Measurements from ENCODE around the gene SETD6.

The SETD6 gene

DNA sequence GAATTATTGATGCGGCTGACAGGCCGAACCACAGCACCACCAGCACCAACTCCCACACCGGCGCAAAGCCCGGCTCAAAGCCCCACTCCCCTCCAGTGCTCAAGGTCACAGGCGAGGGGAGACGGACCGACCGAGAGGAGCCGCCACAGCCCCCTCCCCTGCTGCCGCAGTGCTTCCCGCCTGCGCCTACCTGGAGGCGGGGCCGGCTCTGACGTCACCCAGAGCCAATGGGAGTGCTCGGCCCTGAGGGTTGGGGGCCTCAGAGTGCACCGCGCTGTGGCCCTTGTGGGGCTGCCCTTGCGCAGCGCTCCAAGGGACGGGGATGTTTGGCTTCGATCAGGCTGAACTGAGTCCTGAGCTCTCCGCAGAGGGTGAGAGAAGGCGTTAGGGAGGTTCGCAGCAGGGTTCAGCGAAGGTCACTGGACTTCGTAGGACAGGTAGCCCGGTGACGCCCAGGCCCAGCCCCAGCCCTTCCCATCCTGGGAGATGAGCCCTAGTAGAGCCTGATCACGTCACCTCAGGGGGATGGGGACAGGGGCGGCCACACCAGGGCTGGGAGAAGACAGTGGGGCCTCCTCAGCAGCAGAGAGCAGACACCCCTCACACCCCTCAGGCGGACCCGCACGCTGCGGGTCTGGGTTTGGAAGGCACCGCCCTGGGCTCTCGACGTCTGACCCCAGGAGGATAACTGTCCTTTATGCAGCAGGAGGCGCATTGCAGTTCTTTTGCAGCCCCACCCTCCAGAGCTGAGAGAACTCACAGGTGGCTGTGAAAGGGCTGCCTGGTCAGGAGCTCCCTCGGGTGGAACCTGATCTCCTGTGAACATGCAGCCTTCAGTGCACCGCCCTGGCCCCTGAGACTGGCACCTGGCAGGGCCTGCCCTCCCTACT is 13.8 kb upstream of the SETD6 start:
- DNase-seq (ENCODE audit: low spot score), result no peak
- ChIA-PET CTCF (interaction anchor here (1.0 to 1.1 kb wide), 2 partner anchors 14 kb away, joined by 3 to 4 read pairs; no protein-coding TSS in a partner anchor), POLR2A (ENCODE audit: low non-redundant PET) (no interaction called here)
- H3K27ac ChIP-seq, result no peak overlapping the region
- TF ChIP-seq, protein P1, sequence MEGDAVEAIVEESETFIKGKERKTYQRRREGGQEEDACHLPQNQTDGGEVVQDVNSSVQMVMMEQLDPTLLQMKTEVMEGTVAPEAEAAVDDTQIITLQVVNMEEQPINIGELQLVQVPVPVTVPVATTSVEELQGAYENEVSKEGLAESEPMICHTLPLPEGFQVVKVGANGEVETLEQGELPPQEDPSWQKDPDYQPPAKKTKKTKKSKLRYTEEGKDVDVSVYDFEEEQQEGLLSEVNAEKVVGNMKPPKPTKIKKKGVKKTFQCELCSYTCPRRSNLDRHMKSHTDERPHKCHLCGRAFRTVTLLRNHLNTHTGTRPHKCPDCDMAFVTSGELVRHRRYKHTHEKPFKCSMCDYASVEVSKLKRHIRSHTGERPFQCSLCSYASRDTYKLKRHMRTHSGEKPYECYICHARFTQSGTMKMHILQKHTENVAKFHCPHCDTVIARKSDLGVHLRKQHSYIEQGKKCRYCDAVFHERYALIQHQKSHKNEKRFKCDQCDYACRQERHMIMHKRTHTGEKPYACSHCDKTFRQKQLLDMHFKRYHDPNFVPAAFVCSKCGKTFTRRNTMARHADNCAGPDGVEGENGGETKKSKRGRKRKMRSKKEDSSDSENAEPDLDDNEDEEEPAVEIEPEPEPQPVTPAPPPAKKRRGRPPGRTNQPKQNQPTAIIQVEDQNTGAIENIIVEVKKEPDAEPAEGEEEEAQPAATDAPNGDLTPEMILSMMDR (conservative IDR thresholded peaks at IDR 0.05; ENCODE audit: low read depth), result no peak

DNA sequence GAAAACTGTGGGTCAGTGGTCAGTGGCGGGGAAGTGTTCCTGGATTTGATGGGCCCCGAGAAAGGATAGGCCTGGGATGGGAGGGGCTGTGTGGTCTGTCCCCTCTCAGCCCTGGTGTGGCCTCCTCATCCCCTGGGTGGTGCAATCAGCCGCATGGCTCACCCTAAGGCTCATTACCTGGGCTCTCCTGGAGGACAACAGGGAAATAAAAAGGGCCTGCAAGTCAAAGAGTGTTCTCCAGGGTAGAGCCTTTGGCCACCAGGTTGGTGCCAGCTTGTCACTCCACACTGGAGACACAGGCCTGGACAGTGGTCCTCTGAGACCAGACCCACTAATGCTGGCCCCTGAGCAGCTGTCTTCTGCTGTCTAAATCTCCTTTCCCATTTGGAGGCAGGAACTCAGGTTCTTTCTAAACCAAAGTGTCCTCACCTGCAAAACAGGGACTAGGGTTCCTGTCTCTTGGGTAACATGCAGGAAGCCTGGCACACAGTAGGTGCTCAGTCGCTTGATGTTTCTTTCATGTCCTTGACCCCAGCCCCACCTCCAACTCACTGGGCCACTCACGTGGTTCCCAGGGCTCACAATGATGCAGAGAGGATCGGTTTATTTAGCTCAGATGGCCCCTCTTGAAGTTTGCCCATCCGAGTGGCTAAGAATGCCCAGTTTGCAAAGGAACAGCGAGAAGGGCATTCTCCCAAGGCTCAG is 12.9 kb upstream of the SETD6 start:
- no peak overlapping the region for H3K27ac ChIP-seq
- POLR2A ChIA-PET (ENCODE audit: low non-redundant PET), result no interaction called here
- TF ChIP-seq, protein P1 (conservative IDR thresholded peaks at IDR 0.05; ENCODE audit: low read depth), result no peak
- DNase-seq (ENCODE audit: low spot score), result no peak
- CTCF ChIA-PET, result interaction anchor here (1.0 kb wide), 1 partner anchor 15 kb away, joined by 3 read pairs; no protein-coding TSS in a partner anchor

DNA sequence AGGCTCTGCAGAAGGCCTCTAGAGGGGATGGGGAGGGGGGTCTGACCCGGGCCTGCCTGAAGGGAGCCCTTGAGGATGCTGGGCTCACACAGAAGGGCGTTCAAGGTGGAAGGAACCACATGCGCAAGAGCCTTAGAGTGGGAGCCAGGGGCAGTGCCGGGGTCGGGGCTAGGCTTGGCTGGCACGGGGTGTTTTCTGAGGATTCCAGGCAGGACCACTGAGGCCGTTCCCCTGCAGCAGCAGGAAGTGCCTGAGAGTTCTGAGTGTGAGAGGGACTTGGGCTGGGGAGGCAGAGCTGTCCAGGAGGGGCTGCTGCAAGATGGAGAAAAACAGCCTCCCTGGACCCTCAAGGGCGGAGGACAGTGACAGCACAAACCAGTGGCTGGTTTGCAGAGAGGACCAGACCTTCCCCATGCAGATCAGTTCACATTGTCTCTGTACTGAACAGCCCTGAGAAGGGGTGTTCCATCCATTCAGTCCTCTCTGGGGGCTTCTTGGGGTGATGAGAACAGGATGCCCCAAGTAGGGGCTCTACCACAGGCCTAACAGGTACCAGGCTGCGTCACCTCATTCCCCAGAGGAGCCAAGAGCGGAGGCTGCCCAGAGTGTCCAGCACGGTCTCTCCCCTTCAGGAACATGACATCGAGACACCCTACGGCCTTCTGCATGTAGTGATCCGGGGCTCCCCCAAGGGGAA is 12.0 kb upstream of the SETD6 start:
- TF ChIP-seq, protein P1 (conservative IDR thresholded peaks at IDR 0.05; ENCODE audit: low read depth), result no peak
- H3K27ac ChIP-seq, result no peak overlapping the region
- ChIA-PET CTCF (no interaction called here), POLR2A (ENCODE audit: low non-redundant PET) (no interaction called here)
- DNase-seq (ENCODE audit: low spot score), result no peak

DNA sequence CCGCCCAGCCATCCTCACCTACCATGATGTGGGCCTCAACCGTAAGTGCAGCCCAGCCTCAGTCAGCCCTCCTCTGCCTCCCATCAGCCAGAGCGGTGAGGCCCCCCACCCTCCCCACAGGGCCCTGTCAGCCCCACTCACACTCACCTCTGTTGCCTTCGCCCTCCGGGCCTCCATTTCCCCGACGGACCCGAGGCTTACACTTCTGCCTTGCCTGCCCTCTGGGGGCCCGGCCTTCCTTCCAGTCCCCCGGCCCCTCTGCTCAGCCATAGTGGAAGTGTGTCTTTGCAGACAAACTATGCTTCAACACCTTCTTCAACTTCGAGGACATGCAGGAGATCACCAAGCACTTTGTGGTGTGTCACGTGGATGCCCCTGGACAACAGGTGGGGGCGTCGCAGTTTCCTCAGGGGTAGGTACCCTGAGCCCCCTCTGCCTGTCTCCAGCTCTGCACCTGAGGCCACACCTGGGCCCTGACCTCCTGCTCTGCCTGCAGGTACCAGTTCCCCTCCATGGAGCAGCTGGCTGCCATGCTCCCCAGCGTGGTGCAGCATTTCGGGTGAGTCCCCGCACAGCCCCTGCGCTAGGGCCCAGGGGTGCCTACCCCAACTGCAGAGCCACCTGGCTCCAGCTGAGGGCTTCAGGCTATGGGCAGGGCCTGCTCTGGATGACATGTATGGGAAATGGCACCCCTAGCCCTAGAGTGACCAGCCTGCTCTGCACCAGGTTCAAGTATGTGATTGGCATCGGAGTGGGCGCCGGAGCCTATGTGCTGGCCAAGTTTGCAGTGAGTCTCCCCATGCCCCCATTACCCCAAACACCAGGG is 11.2 kb upstream of the SETD6 start:
- CTCF ChIA-PET, result no interaction called here
- TF ChIP-seq, protein P1 (conservative IDR thresholded peaks at IDR 0.05; ENCODE audit: low read depth), result no peak
- DNase-seq (ENCODE audit: low spot score), result no peak

DNA sequence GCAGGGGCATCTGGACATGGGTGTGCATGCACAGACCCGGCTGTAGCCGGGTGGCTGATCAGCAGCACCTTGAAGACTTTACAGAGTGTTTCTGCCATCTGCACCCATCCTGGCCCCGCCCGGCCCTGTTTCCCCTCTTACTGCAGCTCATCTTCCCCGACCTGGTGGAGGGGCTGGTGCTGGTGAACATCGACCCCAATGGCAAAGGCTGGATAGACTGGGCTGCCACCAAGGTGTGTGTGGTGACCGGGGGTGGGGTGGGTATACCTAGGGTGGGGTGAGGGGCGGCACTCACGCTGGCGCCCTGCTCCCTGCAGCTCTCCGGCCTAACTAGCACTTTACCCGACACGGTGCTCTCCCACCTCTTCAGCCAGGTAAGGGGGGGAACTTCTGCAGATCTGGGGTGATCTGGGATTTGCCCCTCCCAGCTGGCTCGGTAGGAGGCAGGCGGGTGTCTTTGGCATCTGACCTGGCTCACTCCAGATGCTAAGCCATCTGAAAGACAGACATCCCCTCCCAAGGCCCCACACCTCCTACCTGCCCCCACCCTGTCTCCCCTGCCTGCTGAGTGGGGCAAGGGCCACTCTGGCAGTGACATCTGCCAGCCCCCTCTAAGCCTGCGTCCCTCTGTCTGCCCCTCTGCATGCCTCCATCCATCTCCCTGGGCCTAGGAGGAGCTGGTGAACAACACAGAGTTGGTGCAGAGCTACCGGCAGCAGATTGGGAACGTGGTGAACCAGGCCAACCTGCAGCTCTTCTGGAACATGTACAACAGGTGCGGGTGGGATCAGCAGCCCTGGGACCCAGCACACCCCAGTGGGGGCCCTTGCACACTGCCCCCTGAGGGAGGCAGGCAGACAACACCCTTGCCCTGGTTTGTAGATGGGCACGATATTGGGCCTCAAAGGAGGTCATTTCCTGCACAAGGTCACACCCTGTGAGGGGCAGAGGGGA is 8.8 kb upstream of the SETD6 start:
- CTCF ChIA-PET, result interaction anchor here (0.6 to 0.9 kb wide), 2 partner anchors 202 to 346 kb away, joined by 3 read pairs; no protein-coding TSS in a partner anchor
- no peak for DNase-seq (ENCODE audit: low spot score)
- TF ChIP-seq, protein P1 (conservative IDR thresholded peaks at IDR 0.05; ENCODE audit: low read depth), result no peak
- no peak overlapping the region for H3K27ac ChIP-seq
- POLR2A ChIA-PET (ENCODE audit: low non-redundant PET), result no interaction called here

More for the DNA sequence above, 11.2 kb upstream of the SETD6 start:
- H3K27ac ChIP-seq, result no peak overlapping the region
- POLR2A ChIA-PET (ENCODE audit: low non-redundant PET), result no interaction called here

Data from RWPE1 (cell line).